ENCODE measurements around the gene EVI2B.
"Not testable (repeated sequence)": the region's sequence is repeated elsewhere in the genome, so short reads cannot be mapped to it uniquely, and the experiment has no call there.

EVI2B gene

GRCh38 chr17:31310260-31310659, 3.6 kb downstream of the EVI2B start:
- peak; percentile 34 to 49 for DNase-seq

DNA sequence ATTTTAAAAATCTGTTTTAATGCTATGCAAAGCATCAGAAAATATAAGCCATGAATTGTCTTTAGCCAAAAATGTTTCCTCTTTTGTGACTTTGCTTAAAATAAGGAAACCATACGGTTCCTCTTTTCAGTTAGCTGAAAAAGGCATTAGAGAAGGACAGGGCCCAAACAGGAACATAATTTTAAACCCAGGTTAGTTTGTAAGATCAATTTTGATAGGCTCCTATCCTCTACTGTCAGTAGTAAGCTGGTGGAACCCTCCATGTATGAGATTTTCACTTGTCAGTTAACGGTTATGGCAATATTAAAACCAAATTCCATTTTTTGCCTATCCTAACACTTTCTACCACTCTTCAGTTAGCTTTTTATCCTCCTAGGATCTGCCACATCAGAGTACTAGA, 4.3 kb downstream of the EVI2B start:
- peak; percentile 75 to 96 for DNase-seq

GRCh38 chr17:31308372-31309334, 5.2 kb downstream of the EVI2B start:
- peak; percentile 65 to 81 for DNase-seq

- no peak for DNase-seq
Measured at GRCh38 chr17:31307640-31308039, 6.2 kb downstream of the EVI2B start.

DNA sequence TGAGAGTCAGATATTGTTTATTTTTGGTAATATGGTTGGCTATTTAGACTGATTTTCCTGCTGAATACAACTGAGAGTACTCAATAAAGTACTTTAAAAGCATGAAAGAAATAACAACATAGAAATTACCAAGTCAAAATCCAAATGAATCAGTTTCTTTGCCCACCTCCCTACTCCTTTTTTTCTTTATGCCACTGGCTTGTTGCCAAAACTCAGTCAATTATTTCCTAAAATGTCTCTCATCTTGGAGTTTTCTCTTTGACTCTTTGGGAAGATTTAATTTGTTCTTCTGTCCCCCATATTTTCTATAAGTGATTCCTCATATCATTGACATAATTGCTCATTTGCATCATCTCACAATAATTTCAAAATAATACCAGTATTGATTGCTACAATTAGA, 14.2 kb downstream of the EVI2B start:
- DNase-seq, result no peak

DNA sequence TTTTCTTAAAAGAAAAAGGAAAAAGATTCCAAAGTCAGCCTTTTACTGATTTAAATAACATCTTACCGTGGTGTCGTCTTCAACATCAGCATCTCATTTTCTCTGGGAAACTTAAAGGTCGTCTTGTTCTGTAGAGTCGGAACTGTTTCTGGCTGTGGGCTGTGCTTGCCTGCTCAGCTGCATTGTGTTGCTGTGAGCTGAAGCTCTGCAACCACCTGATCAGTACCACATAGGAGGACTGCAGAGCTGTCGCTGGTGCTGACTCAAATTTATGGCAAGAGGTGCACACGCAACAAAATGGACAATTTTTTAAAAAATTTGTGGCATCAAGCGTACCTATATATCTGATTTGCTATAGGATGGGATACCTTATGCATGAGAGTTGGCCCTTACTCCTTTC, 16.8 kb downstream of the EVI2B start, which contains the start of gene OMG:
Gene OMG (minus strand): TSS at position 150 of the 400 bp plus-strand sequence. CDS start 908 bp downstream, outside the sequence.
- no peak for DNase-seq

DNA sequence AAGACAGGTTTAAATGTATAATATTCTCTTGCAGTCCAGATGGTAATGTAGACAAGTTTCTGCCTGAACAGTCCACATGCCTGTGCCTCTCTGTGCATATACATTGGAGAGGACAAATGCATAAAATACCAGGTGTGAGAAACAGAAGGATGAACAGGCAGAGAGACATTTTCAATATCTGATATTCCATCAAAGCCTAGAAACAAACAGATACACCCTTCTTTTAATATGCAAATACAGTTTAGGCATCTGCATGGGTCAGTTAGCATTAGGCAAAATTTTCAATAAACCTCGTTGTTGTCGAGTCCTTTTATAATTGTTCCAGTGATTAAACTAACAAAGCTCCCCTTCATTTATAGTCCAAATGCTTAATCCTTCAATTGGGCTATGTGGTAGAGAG, 17.7 kb downstream of the EVI2B start:
- DNase-seq, result no peak

GRCh38 chr17:31295489-31295871, 18.4 kb downstream of the EVI2B start:
- no peak for DNase-seq

DNA sequence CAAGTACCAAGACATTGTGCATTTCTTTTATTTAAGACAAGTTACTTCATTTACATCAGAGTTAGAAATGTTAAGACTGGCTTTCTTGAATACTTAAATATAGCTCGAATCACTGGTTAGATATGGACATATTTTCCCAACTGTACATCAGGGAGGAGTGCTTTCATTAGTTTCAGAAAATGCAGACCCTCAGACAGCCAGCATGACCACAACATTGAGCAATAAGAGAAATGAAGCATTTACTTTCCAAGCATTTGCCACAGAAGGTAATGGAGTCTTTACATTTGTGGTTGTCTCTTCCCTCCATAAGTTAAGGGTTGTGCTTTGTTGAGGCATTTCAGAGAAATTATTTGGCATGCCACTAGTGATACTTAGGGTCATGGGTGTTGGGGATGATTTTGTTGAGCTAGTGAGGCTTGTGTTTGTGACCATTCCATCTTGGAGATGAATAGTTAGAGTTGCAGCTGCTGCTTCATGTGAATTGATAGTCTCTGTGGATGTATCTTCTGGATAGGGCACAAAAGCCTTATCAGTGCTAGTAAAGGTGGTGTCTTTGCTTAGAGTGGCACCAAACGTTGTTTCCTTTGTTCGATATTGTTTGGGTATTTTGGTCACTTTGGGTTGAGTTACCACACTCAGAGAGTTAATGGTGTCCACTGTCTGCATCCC, 18.9 kb downstream of the EVI2B start:
- no peak for DNase-seq

DNA sequence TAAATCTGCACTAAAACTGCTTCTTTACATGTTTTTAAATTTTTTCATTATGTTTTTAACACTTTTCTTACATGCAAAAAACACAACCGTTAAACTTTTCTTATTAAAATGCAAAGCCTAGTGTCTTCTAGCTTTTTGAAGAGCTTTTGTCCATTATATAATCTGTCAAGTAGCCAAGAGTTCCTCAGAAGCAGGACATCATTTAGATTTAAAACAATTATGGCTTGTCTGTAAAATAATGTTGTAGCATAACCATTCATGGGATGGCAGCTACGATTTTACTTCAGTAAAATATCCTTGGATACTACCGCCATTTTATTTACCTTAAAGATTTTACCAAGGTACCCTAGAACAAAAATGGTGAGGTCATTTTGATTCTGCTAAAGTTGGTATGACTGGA, 19.6 kb downstream of the EVI2B start:
- no peak for DNase-seq

DNA sequence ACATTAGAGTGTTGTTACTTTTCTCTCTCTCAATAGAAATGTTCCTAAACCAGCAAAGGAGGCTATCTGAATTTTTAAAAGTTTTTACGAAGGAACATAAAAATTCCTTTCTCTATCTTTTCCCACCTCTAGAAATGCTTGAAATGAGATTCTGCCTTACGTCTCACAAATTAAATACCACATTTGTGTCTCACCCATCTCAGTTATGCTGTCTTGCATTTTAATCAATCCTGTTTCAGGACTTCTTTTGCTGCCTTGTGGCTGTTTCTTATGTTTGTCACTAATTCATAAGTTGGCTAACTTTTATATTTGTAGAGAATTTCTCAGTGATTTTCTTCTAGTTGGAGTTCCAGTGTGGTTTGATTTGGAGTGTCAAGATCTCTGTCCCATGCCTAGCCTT, 20.3 kb downstream of the EVI2B start:
- no peak for DNase-seq

GRCh38 chr17:31291820-31292219, 22.0 kb downstream of the EVI2B start:
- DNase-seq, result no peak

DNA sequence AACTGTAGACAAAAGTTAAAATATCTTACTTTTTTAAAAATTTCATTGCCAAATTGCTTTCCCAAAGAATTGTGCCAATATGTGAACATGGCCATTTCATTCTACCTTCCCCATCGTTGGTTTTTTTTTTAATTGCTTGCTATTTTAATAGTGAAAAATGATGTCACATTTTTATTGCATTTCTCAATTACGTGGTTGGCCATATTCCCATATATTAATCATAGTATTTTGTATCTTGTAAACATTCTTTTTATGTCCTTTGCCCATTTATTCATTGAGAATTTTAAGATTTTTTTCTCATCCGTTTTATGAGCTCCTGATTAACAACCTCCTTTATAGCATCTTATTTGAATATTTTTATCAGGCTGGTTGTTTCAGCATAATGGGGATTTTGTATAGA, 24.1 kb downstream of the EVI2B start:
- no peak for DNase-seq

DNA sequence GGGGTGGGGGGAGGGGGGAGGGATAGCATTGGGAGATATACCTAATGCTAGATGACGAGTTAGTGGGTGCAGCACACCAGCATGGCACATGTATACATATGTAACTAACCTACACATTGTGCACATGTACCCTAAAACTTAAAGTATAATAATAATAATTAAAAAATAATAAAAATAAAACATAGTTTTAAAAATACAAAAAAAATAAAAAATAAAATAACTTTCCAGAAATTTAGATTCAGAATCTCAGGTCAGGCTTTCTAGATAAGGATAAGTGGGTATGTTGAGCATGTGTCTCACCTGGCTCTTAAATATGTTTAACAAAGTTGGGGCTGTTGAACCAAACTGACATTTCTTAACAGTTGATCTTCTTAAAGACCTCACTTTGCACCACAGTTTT, 25.9 kb downstream of the EVI2B start:
- DNase-seq, result not testable (repeated sequence)

GRCh38 chr17:31286587-31286986, 27.3 kb downstream of the EVI2B start:
- DNase-seq, result no peak

DNA sequence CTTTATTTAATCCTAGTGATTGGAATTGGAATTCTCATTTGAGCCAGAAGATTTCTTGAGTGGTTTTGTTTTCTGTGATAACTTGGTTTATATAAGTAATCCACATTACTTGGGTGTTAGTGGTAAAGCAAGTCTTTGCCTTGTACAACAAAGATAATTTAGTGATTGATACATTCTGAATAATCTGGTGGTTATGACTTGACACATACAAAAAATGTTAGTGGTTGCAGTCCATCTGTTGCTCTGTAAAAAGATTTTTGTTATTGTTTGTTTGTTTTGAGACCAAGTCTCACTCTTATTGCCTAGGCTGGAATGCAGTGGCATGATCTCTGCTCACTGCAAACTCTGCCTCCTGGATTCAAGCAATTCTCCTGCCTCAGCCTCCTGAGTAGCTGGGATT, 30.0 kb downstream of the EVI2B start:
- no peak for DNase-seq

GRCh38 chr17:31281061-31281460, 32.8 kb downstream of the EVI2B start:
- no peak for DNase-seq

- no peak for DNase-seq
Measured at GRCh38 chr17:31279401-31279800, 34.5 kb downstream of the EVI2B start.

GRCh38 chr17:31275116-31275515, 38.7 kb downstream of the EVI2B start:
- DNase-seq, result peak; percentile 22 to 31

DNA sequence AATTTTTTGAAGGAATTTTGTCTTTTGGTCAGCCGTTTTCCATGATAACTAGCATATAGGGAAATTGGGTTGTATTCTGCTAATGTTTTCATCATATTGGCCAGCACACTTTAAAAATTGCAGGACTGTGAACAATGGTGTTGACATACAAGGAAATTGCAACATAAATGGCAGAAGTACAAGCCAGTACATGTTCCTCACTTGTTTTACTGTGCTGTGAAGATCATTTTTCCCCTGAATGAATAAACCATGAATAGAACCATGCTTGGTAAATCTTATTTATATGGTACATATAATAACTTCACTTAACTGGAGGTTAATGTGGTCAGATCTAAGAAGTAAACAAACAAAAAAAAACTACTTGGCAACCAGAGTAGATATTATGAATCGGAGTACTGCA, 39.6 kb downstream of the EVI2B start:
- peak; percentile 70 to 86 for DNase-seq

DNA sequence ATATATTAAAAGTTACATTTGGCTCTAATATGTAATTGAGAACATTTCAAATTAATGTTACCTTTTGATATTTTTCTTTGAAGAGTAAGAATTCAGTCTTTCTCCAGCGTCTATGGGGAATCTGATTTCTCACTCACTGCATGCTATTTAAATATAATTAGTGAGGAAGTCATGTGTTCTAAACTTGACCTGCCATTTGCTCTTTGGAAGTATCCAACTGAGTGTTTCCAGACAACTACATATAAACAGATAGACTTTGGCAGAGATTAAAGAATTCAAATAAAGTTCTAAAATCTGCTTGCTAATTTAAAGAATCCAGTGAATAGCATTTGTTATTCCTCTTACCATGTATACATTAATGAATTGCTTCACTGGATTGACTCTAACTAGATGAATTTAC, 40.3 kb downstream of the EVI2B start:
- no peak for DNase-seq

DNA sequence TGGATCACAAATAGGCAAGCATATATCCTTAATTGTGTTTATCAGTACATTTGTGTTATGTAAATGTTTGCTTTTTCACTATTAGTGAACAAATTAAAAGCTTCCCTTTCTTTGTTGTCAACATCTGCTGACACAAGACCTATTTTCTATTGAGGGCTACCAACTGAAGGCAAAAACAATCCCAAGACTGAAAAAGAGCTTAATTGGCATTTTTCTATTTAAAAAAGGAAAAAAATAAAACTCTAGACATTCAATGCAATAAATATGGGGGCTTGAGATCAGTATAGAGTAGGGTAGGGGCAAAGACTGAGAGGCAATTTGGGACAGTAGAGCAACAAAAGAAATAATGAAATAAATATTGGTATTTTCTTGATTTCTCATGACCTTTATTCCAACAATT, 41.1 kb downstream of the EVI2B start:
- DNase-seq, result no peak

DNA sequence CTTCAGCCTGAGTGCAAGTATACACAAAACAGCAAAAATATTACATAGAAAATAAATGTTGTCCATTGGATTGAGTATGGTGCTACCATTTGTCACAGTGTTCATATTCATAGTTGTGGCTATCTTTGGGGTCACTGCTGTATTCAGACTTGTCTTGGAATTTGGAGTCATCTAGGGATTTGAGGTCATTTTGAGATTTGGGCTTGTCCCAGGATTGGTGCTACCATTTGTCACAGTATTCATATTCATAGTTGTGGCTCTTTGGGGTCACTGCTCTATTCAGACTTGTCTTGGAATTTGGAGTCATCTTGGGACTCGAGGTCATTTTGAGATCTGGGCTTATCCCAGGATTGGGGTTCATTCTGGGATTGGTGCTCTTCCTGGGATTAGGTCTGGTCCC, 41.6 kb downstream of the EVI2B start:
- no peak for DNase-seq

GRCh38 chr17:31269578-31269983, 44.3 kb downstream of the EVI2B start:
- DNase-seq, result no peak

Measured in inflammatory macrophage (primary cell).